Activated T-cell treated with anti-CD3 and anti-CD28 coated beads, Interleukin-2, amount 50 U/mL, for 72 hours (primary cell): ENCODE results near the gene TJP1. TPM values are rescaled to one million over a fixed set of nuclear protein-coding genes. Genes with fewer than 3 reads are reported as not detected.
"Not testable (repeated sequence)": the region's sequence is repeated elsewhere in the genome, so short reads cannot be mapped to it uniquely, and the experiment has no call there.

Experiments used
- ATAC-seq, 2 donors: fragments of 150-1000 bp; cut with Tn5 transposase; replicated peaks in 1 of 2; 2 replicates each; pipeline ENCODE4 v1.10.0; 2021; ENCODE audit warnings: moderate library complexity in 2 of 2, mild to moderate bottlenecking in 1 of 2
- DNase-seq, 2 donors: peaks; one replicate each; pipeline ENCODE4 v3.0.0; 2021 to 2022; ENCODE audit warnings: mixed read lengths in 1 of 2
- H3K27ac Mint-ChIP-seq: one replicate; pipeline ENCODE4 v1.8.0; 2022; ENCODE audit warnings: mild to moderate bottlenecking, moderate library complexity, mixed read lengths
- H3K27me3 Mint-ChIP-seq: one replicate; pipeline ENCODE4 v1.8.0; 2022; ENCODE audit warnings: low read depth, mixed read lengths
- H3K36me3 Mint-ChIP-seq, 2 donors: one replicate each; pipeline ENCODE4 v1.8.0; 2022; ENCODE audit warnings: mixed read lengths in 2 of 2, mild to moderate bottlenecking in 1 of 2; ENCODE audit not compliant: insufficient read depth in 2 of 2
- H3K4me1 Mint-ChIP-seq: one replicate; pipeline ENCODE4 v1.8.0; 2022; ENCODE audit warnings: low read depth, mixed read lengths
- H3K4me3 Mint-ChIP-seq, 2 donors: one replicate each; pipeline ENCODE4 v1.8.0; 2022; ENCODE audit warnings: mild to moderate bottlenecking in 2 of 2, mixed read lengths in 2 of 2, moderate library complexity in 2 of 2
- H3K9me3 Mint-ChIP-seq, 2 donors: one replicate each; pipeline ENCODE4 v1.8.0; 2022; ENCODE audit warnings: mixed read lengths in 2 of 2
- total RNA-seq, 2 donors: library from RNA; stranded (reverse); gene quantifications; one replicate each; pipeline ENCODE4 v1.2.3, GENCODE V29; 2022

Gene TJP1
- total RNA-seq, 2 donors from 2014 or later = 0.16 to 0.24 TPM

- Mint-ChIP-seq H3K27ac (no peak overlapping the region), H3K36me3 (no peaks in the 10 kb centered on the region), H3K4me3 (no peak overlapping the region), H3K27me3 (peaks cover 7% of the 10 kb centered on the region), H3K4me1 (no peaks in the 10 kb centered on the region), H3K9me3 (no peaks in the 10 kb centered on the region)
- DNase-seq = no peak
- no peak for ATAC-seq
Measured at GRCh38 chr15:29682781-29683180, 139.5 kb downstream of the TJP1 start.

- no peak for ATAC-seq
- peaks cover 11% of the 10 kb centered on the region for H3K27me3 Mint-ChIP-seq
- no peak for DNase-seq
- no peaks in the 10 kb centered on the region for H3K4me1 Mint-ChIP-seq
- no peaks in the 10 kb centered on the region for H3K36me3 Mint-ChIP-seq
- no peak overlapping the region for H3K4me3 Mint-ChIP-seq
- H3K9me3 Mint-ChIP-seq = no peaks in the 10 kb centered on the region
- no peak overlapping the region for H3K27ac Mint-ChIP-seq
Measured at GRCh38 chr15:29682361-29682760, 139.9 kb downstream of the TJP1 start.

GRCh38 chr15:29681946-29682345 is 140.3 kb downstream of the TJP1 start:
- no peaks in the 10 kb centered on the region for H3K4me1 Mint-ChIP-seq

GRCh38 chr15:29681166-29681845 is 141.0 kb downstream of the TJP1 start:
- Mint-ChIP-seq H3K9me3 (no peaks in the 10 kb centered on the region), H3K4me3 (no peak overlapping the region), H3K27me3 (peaks cover 18% of the 10 kb centered on the region), H3K27ac (no peak overlapping the region), H3K36me3 (no peaks in the 10 kb centered on the region), H3K4me1 (no peaks in the 10 kb centered on the region)
- ATAC-seq (no peak), DNase-seq (no peak)

More at GRCh38 chr15:29681946-29682345, 140.3 kb downstream of the TJP1 start:
- DNase-seq = no peak
- H3K36me3 Mint-ChIP-seq = no peaks in the 10 kb centered on the region
- ATAC-seq = no peak
- no peak overlapping the region for H3K4me3 Mint-ChIP-seq
- H3K27me3 Mint-ChIP-seq = peaks cover 15% of the 10 kb centered on the region
- no peaks in the 10 kb centered on the region for H3K9me3 Mint-ChIP-seq
- H3K27ac Mint-ChIP-seq = no peak overlapping the region

- Mint-ChIP-seq H3K36me3 (no peaks in the 10 kb centered on the region), H3K4me3 (no peak overlapping the region), H3K27me3 (peaks cover 18% of the 10 kb centered on the region), H3K9me3 (no peaks in the 10 kb centered on the region), H3K27ac (no peak overlapping the region), H3K4me1 (no peaks in the 10 kb centered on the region)
- no peak for ATAC-seq
- DNase-seq = no peak
Measured at GRCh38 chr15:29680465-29681165, 141.7 kb downstream of the TJP1 start.

GRCh38 chr15:29678504-29679034 is 143.7 kb downstream of the TJP1 start:
- Mint-ChIP-seq H3K36me3 (no peaks in the 10 kb centered on the region), H3K4me1 (no peaks in the 10 kb centered on the region), H3K4me3 (no peak overlapping the region), H3K9me3 (no peaks in the 10 kb centered on the region), H3K27me3 (peaks cover 18% of the 10 kb centered on the region), H3K27ac (no peak overlapping the region)
- DNase-seq (no peak), ATAC-seq (no peak)

GRCh38 chr15:29677871-29678461 is 144.3 kb downstream of the TJP1 start:
- no peaks in the 10 kb centered on the region for H3K36me3 Mint-ChIP-seq
- peaks cover 23% of the 10 kb centered on the region for H3K27me3 Mint-ChIP-seq
- no peaks in the 10 kb centered on the region for H3K9me3 Mint-ChIP-seq
- no peak overlapping the region for H3K4me3 Mint-ChIP-seq
- ATAC-seq (no peak), DNase-seq (no peak)
- H3K4me1 Mint-ChIP-seq = no peaks in the 10 kb centered on the region
- H3K27ac Mint-ChIP-seq = no peak overlapping the region

- Mint-ChIP-seq H3K27me3 (peaks cover 23% of the 10 kb centered on the region), H3K4me1 (no peaks in the 10 kb centered on the region), H3K4me3 (no peak overlapping the region), H3K27ac (no peak overlapping the region), H3K9me3 (no peaks in the 10 kb centered on the region), H3K36me3 (no peaks in the 10 kb centered on the region)
- DNase-seq (no peak), ATAC-seq (no peak)
Measured at GRCh38 chr15:29677455-29677854, 144.8 kb downstream of the TJP1 start.

GRCh38 chr15:29676961-29677402 is 145.3 kb downstream of the TJP1 start:
- H3K4me3 Mint-ChIP-seq = no peak overlapping the region
- no peaks in the 10 kb centered on the region for H3K9me3 Mint-ChIP-seq
- H3K36me3 Mint-ChIP-seq = no peaks in the 10 kb centered on the region
- no peak overlapping the region for H3K27ac Mint-ChIP-seq
- no peak for ATAC-seq
- no peak for DNase-seq
- H3K4me1 Mint-ChIP-seq = no peaks in the 10 kb centered on the region
- peaks cover 23% of the 10 kb centered on the region for H3K27me3 Mint-ChIP-seq

GRCh38 chr15:29676374-29676960 is 145.8 kb downstream of the TJP1 start:
- DNase-seq, H3K4me3 Mint-ChIP-seq, H3K27ac Mint-ChIP-seq, ATAC-seq, H3K4me1 Mint-ChIP-seq, H3K36me3 Mint-ChIP-seq, H3K9me3 Mint-ChIP-seq: not testable (repeated sequence)
- peaks cover 23% of the 10 kb centered on the region for H3K27me3 Mint-ChIP-seq

GRCh38 chr15:29675791-29676301 is 146.4 kb downstream of the TJP1 start:
- Mint-ChIP-seq H3K4me1 (no peaks in the 10 kb centered on the region), H3K4me3 (no peak overlapping the region), H3K9me3 (no peaks in the 10 kb centered on the region), H3K36me3 (no peaks in the 10 kb centered on the region), H3K27me3 (peaks cover 23% of the 10 kb centered on the region), H3K27ac (no peak overlapping the region)
- ATAC-seq (no peak), DNase-seq (no peak)

- Mint-ChIP-seq H3K36me3 (no peaks in the 10 kb centered on the region), H3K4me1 (no peaks in the 10 kb centered on the region), H3K9me3 (no peaks in the 10 kb centered on the region), H3K27me3 (peaks cover 23% of the 10 kb centered on the region), H3K27ac (no peak overlapping the region), H3K4me3 (no peak overlapping the region)
- DNase-seq (peak in 1 of 2 donors; percentile 3), ATAC-seq (no peak)
Measured at GRCh38 chr15:29674661-29675533, 147.4 kb downstream of the TJP1 start.
